KOPT-K1 (cell line): Measurements from ENCODE around the gene ACE.

Experiments used
- H3K27ac ChIP-seq: fragments of 200-600 bp; sonication (generic); 2 replicates; pipeline ENCODE4 v1.5.1; 2016; ENCODE audit warnings: antibody characterized with exemption, mild to moderate bottlenecking, low read depth, low read length; ENCODE audit not compliant: poor library complexity, severe bottlenecking
- H3K36me3 ChIP-seq: fragments of 200-600 bp; sonication (generic); 2 replicates; pipeline ENCODE4 v1.5.1; 2017; ENCODE audit warnings: antibody characterized with exemption, mild to moderate bottlenecking, low read length, moderate library complexity; ENCODE audit not compliant: insufficient read depth
- H3K9me3 ChIP-seq: fragments of 200-600 bp; sonication (generic); 2 replicates; pipeline ENCODE4 v1.5.1; 2017; ENCODE audit warnings: antibody characterized with exemption, low read length, mild to moderate bottlenecking; ENCODE audit not compliant: insufficient read depth, poor library complexity, severe bottlenecking

ACE gene

DNA sequence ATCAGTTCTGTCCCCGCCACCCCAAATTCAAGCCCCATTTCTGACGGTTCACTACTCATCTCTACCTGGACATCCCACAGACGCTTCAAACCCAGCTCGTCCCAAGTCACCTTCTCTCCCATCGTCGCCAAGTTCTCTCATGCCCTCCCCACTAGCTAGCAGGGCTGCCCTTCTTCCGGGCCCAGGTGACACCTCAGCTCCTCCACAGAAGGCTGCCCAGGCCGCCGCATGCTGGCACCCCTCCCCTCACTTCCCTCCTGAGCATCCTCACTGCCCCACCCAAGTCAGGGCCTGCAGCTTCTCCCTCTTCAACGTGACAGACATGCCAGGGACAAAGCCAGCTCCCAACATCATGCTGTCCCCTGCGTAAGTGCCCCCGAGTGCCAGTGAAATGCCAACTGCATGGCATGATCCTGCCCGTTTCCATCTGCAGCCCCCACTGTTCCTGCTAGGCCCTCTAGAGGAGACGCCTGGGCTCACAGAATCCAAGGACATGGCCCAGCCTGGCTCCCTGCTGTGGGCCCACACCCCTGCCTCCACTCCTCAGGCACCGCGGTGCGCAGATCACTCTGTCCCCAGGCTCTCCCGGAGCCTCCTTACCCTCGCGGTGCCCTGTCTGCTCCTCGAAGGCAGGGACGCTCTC is 36.6 kb upstream of the ACE start:
- no peak overlapping the region for H3K27ac ChIP-seq
- no peaks in the 10 kb centered on the region for H3K9me3 ChIP-seq
- no peaks in the 10 kb centered on the region for H3K36me3 ChIP-seq

DNA sequence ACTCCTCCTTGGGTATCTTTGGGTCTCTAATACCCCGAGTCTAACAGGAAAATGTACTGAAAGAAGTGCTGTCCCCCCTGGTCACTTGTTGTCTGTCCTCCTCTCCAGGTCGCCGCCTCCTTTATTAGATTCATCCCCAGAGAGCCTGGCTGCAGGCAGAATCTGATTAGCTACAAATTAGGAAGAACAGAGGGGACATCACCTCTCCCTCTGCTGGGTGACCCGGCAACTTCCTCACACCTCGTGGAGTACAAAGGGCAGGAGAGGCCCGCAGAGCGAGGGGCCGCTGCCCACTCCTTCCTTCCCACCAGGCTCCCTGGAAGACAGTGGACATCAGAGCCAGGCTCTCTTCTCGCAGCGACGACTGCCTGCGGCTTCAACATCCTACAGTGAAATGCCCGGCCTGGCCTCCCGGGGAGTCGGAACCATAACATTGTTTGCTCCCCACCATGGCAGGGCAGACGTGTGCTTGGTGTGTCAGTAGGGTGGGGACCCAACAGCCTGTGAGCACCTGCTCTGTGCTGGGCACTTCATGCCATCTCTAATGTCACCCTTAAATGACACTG is 36.0 kb upstream of the ACE start:
- H3K9me3 ChIP-seq, result no peaks in the 10 kb centered on the region
- no peak overlapping the region for H3K27ac ChIP-seq
- no peaks in the 10 kb centered on the region for H3K36me3 ChIP-seq

DNA sequence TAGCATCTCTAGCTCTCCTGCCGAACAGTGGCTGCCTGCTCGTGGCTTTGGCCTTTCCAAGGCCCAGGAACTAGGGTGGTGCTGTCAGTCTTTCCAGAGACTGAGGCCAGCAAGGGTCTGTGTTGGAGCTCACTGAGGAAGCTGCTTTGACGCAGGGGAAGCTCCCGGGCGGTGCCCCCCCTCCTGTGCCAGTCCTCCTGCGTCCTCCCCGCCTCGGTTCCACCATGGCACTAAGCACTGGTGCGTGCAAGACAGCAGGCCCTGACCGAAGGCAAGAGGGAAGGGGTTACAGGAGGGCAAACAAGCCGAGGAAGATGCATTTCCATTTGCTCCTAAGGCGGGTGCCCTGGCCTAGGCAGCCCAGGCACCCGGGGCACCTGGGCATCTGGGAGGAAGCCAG is 35.2 kb upstream of the ACE start:
- no peaks in the 10 kb centered on the region for H3K36me3 ChIP-seq
- no peaks in the 10 kb centered on the region for H3K9me3 ChIP-seq
- H3K27ac ChIP-seq, result no peak overlapping the region

DNA sequence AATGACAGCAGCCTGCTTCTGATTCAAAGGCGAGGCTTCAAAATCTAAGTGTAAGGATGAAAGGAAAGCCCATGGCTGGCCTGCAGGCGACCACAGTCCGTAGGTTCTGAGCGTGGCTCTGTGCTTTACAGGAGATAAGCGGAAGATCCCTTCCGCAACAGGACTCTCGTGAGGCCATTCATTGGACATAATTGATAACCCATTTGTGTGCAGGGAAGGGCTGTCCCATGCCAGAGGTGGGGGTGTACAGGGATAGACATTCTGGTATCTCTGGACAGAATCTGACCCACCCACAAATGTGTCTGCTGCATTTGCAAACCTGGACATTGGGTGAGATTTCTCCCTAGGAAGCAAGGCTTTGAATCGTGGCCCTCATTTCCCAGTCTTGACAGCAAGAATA is 34.8 kb upstream of the ACE start:
- Histone ChIP-seq H3K9me3 (no peaks in the 10 kb centered on the region), H3K27ac (no peak overlapping the region), H3K36me3 (no peaks in the 10 kb centered on the region)

DNA sequence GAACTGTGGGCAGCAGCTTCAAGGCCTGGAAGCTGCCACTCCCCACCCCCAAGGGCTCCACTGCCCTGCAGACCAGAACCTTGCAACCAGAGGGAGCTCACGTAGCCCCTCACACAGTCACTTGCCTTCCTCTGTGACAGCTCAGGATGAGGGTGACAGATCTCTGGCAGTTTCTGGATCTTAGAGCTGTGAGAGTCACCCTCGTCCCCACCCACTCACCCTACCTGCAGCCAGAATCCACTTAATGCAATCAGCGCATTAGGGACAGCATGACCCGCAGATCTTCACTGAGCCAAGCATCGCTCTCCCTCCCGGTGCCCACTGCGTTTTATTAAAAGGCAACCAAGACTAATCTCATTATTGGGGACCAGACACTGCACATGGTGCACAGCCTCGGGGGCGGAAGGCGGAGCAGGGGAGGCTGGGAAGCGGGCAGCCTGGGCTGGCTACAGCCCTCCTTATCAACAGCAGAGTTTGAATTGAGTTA is 34.3 kb upstream of the ACE start:
- H3K9me3 ChIP-seq, result no peaks in the 10 kb centered on the region
- H3K27ac ChIP-seq, result no peak overlapping the region
- no peaks in the 10 kb centered on the region for H3K36me3 ChIP-seq

DNA sequence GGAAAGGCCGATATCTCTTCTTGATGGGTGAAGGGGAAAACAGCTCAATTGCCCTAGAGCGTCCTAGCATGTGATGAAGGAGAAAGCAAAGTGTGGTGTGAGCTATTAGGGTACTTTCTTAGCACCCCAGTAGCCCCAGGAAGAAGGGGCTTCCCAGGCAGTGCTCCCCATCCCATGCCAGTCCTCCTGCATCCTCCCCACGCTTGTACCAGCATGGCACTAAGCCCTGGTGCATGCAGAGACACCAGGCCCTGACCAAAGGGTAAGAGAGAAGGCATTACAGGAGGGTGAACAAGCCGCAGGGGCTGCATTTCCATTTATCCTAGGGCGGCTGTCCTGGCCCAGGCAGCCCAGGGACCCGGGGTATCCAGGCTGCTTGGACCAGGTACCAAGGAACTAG is 33.8 kb upstream of the ACE start:
- Histone ChIP-seq H3K27ac (no peak overlapping the region), H3K36me3 (no peaks in the 10 kb centered on the region), H3K9me3 (no peaks in the 10 kb centered on the region)

DNA sequence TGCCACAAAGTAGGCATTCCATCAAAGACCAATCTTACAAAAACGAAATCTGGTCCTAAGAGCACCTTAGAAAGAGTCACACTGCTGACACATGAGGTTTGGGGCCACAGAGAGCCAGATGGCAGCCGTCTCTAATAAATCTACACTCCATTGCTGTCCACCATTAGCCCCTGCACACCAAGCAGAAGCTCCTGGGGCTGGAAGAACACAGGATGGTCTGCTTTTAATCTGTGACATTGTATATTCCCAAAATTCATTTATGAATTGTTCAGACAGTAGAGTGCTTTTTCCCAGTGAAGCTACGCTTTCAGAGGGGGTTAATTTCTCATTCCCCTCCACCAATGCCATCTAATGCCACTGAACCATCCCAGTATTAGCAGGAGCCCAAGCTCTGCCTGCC is 32.4 kb upstream of the ACE start:
- Histone ChIP-seq H3K36me3 (no peaks in the 10 kb centered on the region), H3K9me3 (no peaks in the 10 kb centered on the region), H3K27ac (no peak overlapping the region)

DNA sequence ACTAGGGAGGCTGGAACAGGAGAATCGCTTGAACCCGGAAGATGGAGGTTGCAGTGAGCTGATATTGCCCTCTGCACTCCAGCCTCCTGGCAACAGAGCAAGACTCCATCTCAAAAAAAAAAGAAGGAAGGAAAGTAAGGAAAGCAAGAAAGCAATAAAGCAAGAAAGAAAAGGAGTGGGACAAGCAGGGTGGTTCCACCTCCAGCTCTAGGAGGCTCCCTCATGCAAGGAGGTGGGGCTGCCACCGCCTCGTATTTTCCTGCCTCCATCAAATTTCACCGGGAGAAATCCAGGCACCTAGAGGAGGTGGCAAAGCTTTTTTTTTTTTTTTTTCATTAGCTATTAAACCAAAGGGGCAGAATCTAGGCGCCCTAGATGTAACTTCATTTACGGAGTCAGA is 31.8 kb upstream of the ACE start:
- Histone ChIP-seq H3K9me3 (no peaks in the 10 kb centered on the region), H3K27ac (no peak overlapping the region)

DNA sequence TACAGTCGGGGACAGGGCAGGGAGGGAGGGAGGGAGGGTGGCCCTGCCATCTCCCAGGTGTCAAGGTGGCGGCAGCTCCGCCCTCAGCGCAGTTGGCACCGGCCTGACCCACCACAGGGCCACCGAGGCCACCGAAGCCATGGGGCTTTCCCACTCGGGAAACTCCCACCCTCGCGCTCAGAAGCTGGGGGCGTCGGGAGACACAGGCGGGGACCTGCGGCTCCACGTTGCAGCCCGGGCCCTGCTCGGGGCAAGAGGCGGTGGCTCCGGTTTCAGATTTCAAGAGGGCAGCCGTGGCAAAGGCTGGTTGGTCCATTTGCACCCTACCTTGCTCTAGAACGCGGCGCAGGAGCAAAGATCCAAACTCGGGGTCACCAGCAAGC is 31.3 kb upstream of the ACE start:
- Histone ChIP-seq H3K9me3 (no peaks in the 10 kb centered on the region), H3K27ac (no peak overlapping the region), H3K36me3 (no peaks in the 10 kb centered on the region)

More for the DNA sequence above, 31.8 kb upstream of the ACE start:
- H3K36me3 ChIP-seq, result no peaks in the 10 kb centered on the region

DNA sequence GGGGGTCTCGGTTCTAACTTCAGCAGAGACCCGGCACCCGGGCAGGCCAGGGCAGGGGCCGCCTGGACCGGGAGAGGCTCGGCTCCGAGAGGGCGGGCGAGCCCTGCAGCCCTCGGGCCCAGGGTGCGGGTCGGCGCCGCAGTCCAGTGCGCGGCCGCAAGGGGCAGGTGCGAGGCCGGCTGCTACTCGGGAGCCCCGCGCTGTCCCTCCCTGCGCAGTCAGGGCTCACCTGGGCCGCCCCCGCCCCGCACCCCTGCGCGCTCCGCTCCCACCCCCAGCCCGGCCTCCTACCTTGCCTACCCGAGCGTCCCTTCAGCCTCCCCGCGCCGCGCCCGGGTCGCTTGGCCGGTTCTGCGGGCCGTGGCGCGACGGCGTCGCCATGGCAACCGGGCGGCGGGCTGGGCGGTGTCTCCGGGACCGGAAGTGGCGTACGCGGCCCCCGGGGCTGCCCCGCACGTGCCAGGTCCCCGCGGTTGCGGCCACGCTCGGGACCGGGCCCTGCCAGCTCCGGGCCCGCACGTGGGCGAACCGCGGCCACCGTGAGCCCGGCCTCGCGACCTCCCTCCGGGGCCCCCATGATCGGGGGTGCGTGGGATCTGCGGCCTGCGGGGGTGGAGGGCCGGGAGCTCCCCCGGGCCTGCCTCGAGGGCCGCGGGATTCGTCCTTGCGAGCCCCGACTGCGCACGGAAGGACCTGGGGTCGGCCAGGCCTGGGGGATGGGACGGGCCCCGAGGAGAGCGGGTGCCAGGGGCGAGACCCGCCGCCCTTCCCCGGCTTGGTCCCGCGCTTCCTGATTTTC is 30.7 kb upstream of the ACE start, which contains the start of gene CYB561:
CYB561 (minus strand) TSS at position 353 of the 799 bp plus-strand sequence. CDS start 8,759 bp downstream, outside the sequence.
- H3K27ac ChIP-seq, result no peak within 1 kb of the TSS
- H3K9me3 ChIP-seq, result no peaks in the 10 kb centered on the region
- H3K36me3 ChIP-seq, result no peaks in the 10 kb centered on the region

DNA sequence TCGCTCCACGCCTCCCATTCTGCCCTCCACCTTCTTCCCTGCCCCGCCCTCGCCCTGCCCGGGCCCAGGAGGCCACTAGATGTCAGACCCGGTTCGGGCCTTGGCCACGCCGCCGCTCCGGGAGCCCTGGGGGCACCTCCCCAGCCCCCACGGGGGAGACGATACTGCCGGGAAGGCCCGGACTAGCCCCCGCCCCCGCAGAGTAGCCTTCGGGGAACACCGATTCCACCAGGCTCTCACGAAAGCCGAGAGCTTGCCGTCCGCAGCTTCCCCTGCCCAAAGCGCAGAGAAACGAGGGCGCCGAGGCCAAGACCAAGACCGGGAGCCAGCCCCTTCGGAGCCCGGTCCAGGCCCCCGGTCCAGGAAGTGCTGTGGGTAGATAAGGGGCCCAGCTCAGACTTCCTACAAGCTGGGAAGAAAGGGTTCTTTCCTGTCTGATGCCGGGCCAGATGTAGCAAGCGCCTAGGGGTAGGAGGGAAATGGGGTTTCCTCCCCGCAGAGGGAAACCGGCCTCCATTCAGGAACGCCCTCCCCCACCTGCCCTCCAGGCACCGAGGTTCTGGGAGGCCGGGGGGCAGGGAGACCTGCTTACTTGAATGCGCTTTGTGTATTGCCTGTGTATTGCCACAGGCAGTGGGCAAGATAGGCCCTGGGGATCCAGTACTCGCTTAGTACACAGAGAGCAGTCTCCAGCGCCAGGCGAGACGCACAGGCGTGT is 29.9 kb upstream of the ACE start:
- H3K27ac ChIP-seq, result no peak overlapping the region
- H3K9me3 ChIP-seq, result no peaks in the 10 kb centered on the region
- H3K36me3 ChIP-seq, result no peaks in the 10 kb centered on the region

DNA sequence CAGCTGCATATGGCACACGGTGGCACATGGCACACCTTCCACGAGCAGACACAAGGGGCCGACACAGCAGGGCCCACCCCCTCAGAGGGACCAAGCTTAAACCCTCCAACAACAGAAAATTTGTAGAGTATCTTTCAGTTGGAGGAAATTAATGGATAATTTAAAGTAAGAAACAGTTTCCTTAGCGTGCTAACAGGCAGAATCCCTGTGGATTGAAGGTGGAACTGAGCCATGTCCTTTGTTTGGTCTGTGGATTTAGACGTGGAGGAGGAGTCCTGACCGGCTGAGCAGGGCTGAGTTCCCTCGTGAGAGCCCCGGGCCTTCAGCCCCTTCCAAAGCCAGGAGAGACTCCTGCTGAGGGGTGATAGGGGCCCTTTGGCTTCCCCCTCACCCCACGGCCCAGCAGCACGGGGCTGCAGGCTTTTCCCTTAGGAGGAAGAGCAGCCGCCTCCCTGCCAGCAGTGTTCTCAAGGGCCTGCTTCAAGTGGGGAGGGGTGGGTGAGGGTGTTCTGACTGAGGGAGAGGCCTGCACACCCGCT is 29.3 kb upstream of the ACE start:
- H3K9me3 ChIP-seq, result no peaks in the 10 kb centered on the region
- no peaks in the 10 kb centered on the region for H3K36me3 ChIP-seq
- H3K27ac ChIP-seq, result no peak overlapping the region

DNA sequence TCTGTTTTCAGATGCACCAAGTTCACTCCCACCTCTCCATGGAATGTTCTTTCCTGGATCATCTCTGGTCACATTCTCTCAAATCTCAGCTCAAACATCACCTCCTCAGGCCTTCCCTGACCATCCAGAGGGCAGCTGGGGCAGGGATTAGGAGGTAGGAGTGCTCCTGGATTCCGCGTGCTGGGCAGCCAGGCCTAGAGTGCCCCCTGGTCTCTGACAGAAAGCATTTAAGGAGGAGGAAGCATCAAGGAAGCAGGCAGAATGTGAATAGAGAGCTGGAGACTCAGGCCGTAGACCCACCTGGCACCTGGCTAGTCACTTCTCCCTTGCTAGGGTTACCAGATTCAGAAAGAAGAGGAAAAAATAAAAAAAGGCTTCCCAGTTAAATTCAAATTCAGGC is 28.2 kb upstream of the ACE start:
- no peaks in the 10 kb centered on the region for H3K36me3 ChIP-seq
- H3K27ac ChIP-seq, result no peak overlapping the region
- H3K9me3 ChIP-seq, result no peaks in the 10 kb centered on the region

DNA sequence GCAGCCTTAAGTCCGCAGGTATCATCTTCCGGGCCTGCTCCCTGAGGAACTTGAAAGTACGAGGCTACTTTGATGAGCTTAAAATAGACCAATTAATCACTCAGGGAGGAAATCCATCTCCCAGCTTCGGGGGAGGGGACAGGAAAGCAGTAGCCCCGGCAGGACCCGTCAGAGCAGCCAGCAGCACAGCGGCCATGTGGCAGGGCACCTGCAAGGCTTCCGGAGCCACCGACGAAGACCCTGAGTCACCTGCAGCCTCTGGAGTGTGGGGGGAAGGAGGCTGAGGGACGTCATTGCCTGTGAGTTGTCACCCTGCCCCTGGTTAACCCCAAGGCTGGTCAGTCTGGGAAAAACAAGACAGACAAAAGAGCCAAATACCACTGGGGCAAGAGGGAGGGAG is 26.3 kb upstream of the ACE start:
- Histone ChIP-seq H3K27ac (no peak overlapping the region), H3K36me3 (no peaks in the 10 kb centered on the region)

DNA sequence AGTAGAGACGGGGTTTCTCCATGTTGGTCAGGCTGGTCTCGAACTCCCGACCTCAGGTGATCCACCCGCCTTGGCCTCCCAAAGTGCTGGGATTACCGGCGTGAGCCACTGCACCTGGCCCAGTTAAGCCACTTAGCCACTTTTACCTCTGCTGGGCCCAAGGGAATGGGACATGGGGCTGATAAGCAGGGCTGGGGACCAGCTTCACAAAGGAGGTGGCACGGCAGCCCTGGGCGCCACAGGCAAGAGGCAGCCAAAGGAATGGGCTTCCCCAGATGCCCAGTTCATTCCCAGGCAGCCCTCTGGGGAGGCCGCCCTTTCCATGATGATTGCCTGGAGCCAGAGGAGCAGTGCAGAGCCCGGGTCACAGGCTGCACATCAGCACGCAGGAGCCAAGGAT is 25.7 kb upstream of the ACE start:
- H3K9me3 ChIP-seq, result no peaks in the 10 kb centered on the region
- no peak overlapping the region for H3K27ac ChIP-seq
- H3K36me3 ChIP-seq, result no peaks in the 10 kb centered on the region

More for the DNA sequence above, 26.3 kb upstream of the ACE start:
- no peaks in the 10 kb centered on the region for H3K9me3 ChIP-seq
